Measurements from ENCODE around the gene TRIM34.

- no peak for TF ChIP-seq CTCF (IDR thresholded peaks at IDR 0.05)
- TF ChIP-seq POLR2A (IDR thresholded peaks at IDR 0.05), result no peak
These were observed 64.8 kb downstream of the TRIM34 start, which contains the start of gene TRIM22 for GRCh38 chr11:5689551-5689983.

Data from adrenal gland (tissue), 5 donors.